Stomach (tissue), 9 donors: ENCODE data around the gene DOCK3. TPM values are rescaled to one million over a fixed set of nuclear protein-coding genes. Genes with fewer than 3 reads are reported as not detected.
"Not testable (repeated sequence)": the region's sequence is repeated elsewhere in the genome, so short reads cannot be mapped to it uniquely, and the experiment has no call there.

Experiments used
- DNase-seq, 2 donors: peaks; one replicate each; pipeline versions ENCODE4 v3.0.0 to v3.0.0-alpha.2; 2013 to 2019
- H3K27ac ChIP-seq, 5 donors: fragments of 200-600 bp in 4 of 5; sonication (generic) in 4 of 5; one replicate each; pipeline ENCODE4 v1.5.1; 2013 to 2019; ENCODE audit warnings: mild to moderate bottlenecking in 1 of 5, moderate library complexity in 1 of 5
- H3K27me3 ChIP-seq, 3 donors: fragments of 200-600 bp; sonication (generic); one replicate each; pipeline ENCODE4 v1.5.1; 2017 to 2019; ENCODE audit warnings: mixed run types in 1 of 3
- H3K36me3 ChIP-seq, 4 donors: fragments of 200-600 bp; sonication (generic); 1 replicate in 3 of 4; 2 replicates in 1 of 4; pipeline ENCODE4 v1.5.1; 2016 to 2019
- H3K4me1 ChIP-seq, 4 donors: fragments of 200-600 bp; sonication (generic); one replicate each; pipeline ENCODE4 v1.5.1; 2016 to 2019
- H3K4me3 ChIP-seq, 4 donors: fragments of 200-600 bp; sonication (generic) in 3 of 4; one replicate each; pipeline ENCODE4 v1.5.1; 2016 to 2019; ENCODE audit warnings: mild to moderate bottlenecking in 1 of 4
- H3K9me3 ChIP-seq, 4 donors: fragments of 200-600 bp; sonication (generic); one replicate each; pipeline ENCODE4 v1.5.1; 2016 to 2019
- CTCF ChIP-seq, 7 experiments: fragments of 450-650 bp in 4 of 7; fragments of 200-600 bp in 3 of 7; sonication (generic) in 3 of 7; IDR thresholded peaks; one replicate each; pipeline ENCODE4 v1.5.1; 2016 to 2019; ENCODE audit warnings: antibody characterized with exemption in 7 of 7, control low read depth in 2 of 7, mild to moderate bottlenecking in 1 of 7
- EP300 ChIP-seq: sonication (generic); formaldehyde crosslinking; IDR thresholded peaks from one replicate; pipeline ENCODE4 v1.6.1; 2017; ENCODE audit warnings: antibody characterized with exemption
- POLR2A ChIP-seq, 4 donors: fragments of 450-650 bp; IDR thresholded peaks; one replicate each; pipeline ENCODE4 v1.6.1; 2016; ENCODE audit warnings: antibody characterized with exemption in 4 of 4, control low read depth in 2 of 4, mild to moderate bottlenecking in 1 of 4, moderate library complexity in 1 of 4
- POLR2AphosphoS5 ChIP-seq, 3 donors: sonication (generic); formaldehyde crosslinking; IDR thresholded peaks; one replicate each; pipeline ENCODE4 v1.6.1; 2016; ENCODE audit warnings: antibody characterized with exemption in 3 of 3
- WGBS, 5 donors: extraction: QIAGEN DNeasy Blood & Tissue Kit in 3 of 5; methylation state at CpG; one replicate each; pipeline versions ENCODE4 v1.1.5 to v1.1.7; 2013 to 2018; 5-methylcytosine and 5-hydroxymethylcytosine counted together
- intact Hi-C: fragments of 100-400 bp; cut with DNase I; formaldehyde crosslinking; loops from one replicate; pipeline ENCODE4 v1.15.1; 2023; ENCODE audit warnings: low total_unique reads
- polyA plus RNA-seq, 3 donors: library from polyadenylated mRNA; stranded (reverse); fragments of 200-250 nt; gene quantifications; one replicate each; pipeline ENCODE4 v1.2.3, GENCODE V29; 2013
- total RNA-seq, 5 donors: library from RNA; depleted of rRNA; stranded (reverse); fragments of >200 nt; gene quantifications; one replicate each; pipeline versions ENCODE4 v1.1.0 to v1.2.3, GENCODE V29; 2014 to 2016
- donor health status: healthy with polysubstance abuse.
- donor health status: Bipolar disorder and iron deficiency.
- donor health status: healthy.

The DOCK3 gene
- total and polyA plus RNA-seq, 8 donors, result 0.06 to 2.3 (median 1.0) TPM; not detected in 2

- TF ChIP-seq CTCF (IDR thresholded peaks at IDR 0.05), result no peak
- no peak for TF ChIP-seq POLR2A (IDR thresholded peaks at IDR 0.05)
- no peak for TF ChIP-seq POLR2AphosphoS5 (IDR thresholded peaks at IDR 0.05)
- no peak for TF ChIP-seq EP300
- intact Hi-C loops, result no loop called here
- H3K4me3 ChIP-seq, result no peak overlapping the region
- no peaks in the 10 kb centered on the region for H3K4me1 ChIP-seq
- H3K9me3 ChIP-seq, result peaks cover 0 to 39% (median 19%) of the 10 kb centered on the region in 4 donors
- H3K36me3 ChIP-seq, result no peaks in the 10 kb centered on the region
- no peak for DNase-seq
- 73 to 77% (median 75%) methylated on average over 3 of the region's 3 CpGs for WGBS, 5 donors
- no peaks in the 10 kb centered on the region for H3K27me3 ChIP-seq
- no peak overlapping the region for H3K27ac ChIP-seq
These were observed 435.9 kb downstream of the DOCK3 start for GRCh38 chr3:51110586-51110985.

- Histone ChIP-seq H3K9me3 (peaks cover 0 to 18% (median 5%) of the 10 kb centered on the region in 4 donors), H3K4me1 (no peaks in the 10 kb centered on the region), H3K36me3 (no peaks in the 10 kb centered on the region), H3K27me3 (peaks cover 0 to 4% (median 0%) of the 10 kb centered on the region in 3 donors), H3K27ac (no peak overlapping the region), H3K4me3 (no peak overlapping the region)
- DNase-seq, result no peak
- intact Hi-C loops, result no loop called here
- WGBS, 5 donors, result 85 to 94% (median 88%) methylated on average over 2 of the region's 2 CpGs
- no peak for TF ChIP-seq POLR2A (IDR thresholded peaks at IDR 0.05)
These were observed 448.2 kb downstream of the DOCK3 start for GRCh38 chr3:51122944-51123343.

- H3K27ac ChIP-seq, result no peak overlapping the region
- H3K27me3 ChIP-seq, result peaks cover 0 to 4% (median 0%) of the 10 kb centered on the region in 3 donors
- no peak for TF ChIP-seq CTCF (IDR thresholded peaks at IDR 0.05)
- TF ChIP-seq EP300, result no peak
- no peak for TF ChIP-seq POLR2A (IDR thresholded peaks at IDR 0.05)
- no peak for TF ChIP-seq POLR2AphosphoS5 (IDR thresholded peaks at IDR 0.05)
- H3K4me3 ChIP-seq, result no peak overlapping the region
- H3K4me1 ChIP-seq, result no peaks in the 10 kb centered on the region
- intact Hi-C loops, result no loop called here
- H3K36me3 ChIP-seq, result no peaks in the 10 kb centered on the region
- no peak for DNase-seq
- H3K9me3 ChIP-seq, result peaks cover 0 to 18% (median 5%) of the 10 kb centered on the region in 4 donors
- 77 to 91% (median 82%) methylated on average over 3 of the region's 3 CpGs for WGBS, 5 donors
These were observed 448.8 kb downstream of the DOCK3 start for GRCh38 chr3:51123531-51123930.

- intact Hi-C loops, H3K36me3 ChIP-seq, H3K27ac ChIP-seq, DNase-seq, H3K27me3 ChIP-seq, H3K4me3 ChIP-seq, H3K4me1 ChIP-seq: not testable (repeated sequence)
- H3K9me3 ChIP-seq, result peaks cover 6 to 30% (median 24%) of the 10 kb centered on the region in 4 donors
- 90 to 100% (median 96%) methylated on average over 1 of the region's 1 CpG for WGBS, 5 donors
These were observed 456.9 kb downstream of the DOCK3 start for GRCh38 chr3:51131607-51132006.

GRCh38 chr3:51137715-51138114 lies 463.0 kb downstream of the DOCK3 start:
- no peak overlapping the region for H3K4me3 ChIP-seq
- no peaks in the 10 kb centered on the region for H3K36me3 ChIP-seq
- no peak for DNase-seq
- WGBS, 5 donors, result 76 to 90% (median 81%) methylated on average over 1 of the region's 1 CpG
- H3K9me3 ChIP-seq, result peaks cover 0 to 3% (median 2%) of the 10 kb centered on the region in 4 donors
- H3K27me3 ChIP-seq, result no peaks in the 10 kb centered on the region
- no peaks in the 10 kb centered on the region for H3K4me1 ChIP-seq
- no peak overlapping the region for H3K27ac ChIP-seq
- intact Hi-C loops, result no loop called here
- TF ChIP-seq EP300 (no peak), CTCF (IDR thresholded peaks at IDR 0.05) (no peak), POLR2AphosphoS5 (IDR thresholded peaks at IDR 0.05) (no peak), POLR2A (IDR thresholded peaks at IDR 0.05) (no peak)
